HepG2 (cell line): ENCODE data around the gene CTSW. TPM values are rescaled to one million over a fixed set of nuclear protein-coding genes. Genes with fewer than 3 reads are reported as not detected.

Experiments used
- CREB3 ChIP-seq: sonication (generic); formaldehyde crosslinking; IDR thresholded peaks from 2 replicates; pipeline ENCODE4 v1.5.0; 2020; ENCODE audit warnings: missing genetic modification reagents
- FUBP1 ChIP-seq: sonication (generic); formaldehyde crosslinking; IDR thresholded peaks from 2 replicates; pipeline ENCODE4 v1.5.1; 2020; ENCODE audit warnings: missing genetic modification reagents, mild to moderate bottlenecking, borderline replicate concordance
- HHEX ChIP-seq: IDR thresholded peaks from 2 replicates; pipeline ENCODE4 v1.6.1; 2016; ENCODE audit warnings: control low read depth
- HNRNPLL ChIP-seq: fragments of 200-400 bp; formaldehyde crosslinking; IDR thresholded peaks from 2 replicates; pipeline ENCODE4 v1.6.1; 2017; ENCODE audit warnings: mild to moderate bottlenecking, low read depth, low read length; ENCODE audit not compliant: poor library complexity, severe bottlenecking
- KAT8 ChIP-seq: IDR thresholded peaks from 2 replicates; pipeline ENCODE4 v1.6.1; 2016; ENCODE audit warnings: missing genetic modification reagents, missing compliant biosample characterization
- KLF6 ChIP-seq: IDR thresholded peaks from 2 replicates; pipeline ENCODE4 v1.8.0; 2016; ENCODE audit warnings: missing biosample characterization, missing genetic modification reagents
- MEIS1 ChIP-seq: sonication (generic); formaldehyde crosslinking; IDR thresholded peaks from 2 replicates; pipeline ENCODE4 v1.9.0; 2021; ENCODE audit warnings: mild to moderate bottlenecking, missing genetic modification reagents, moderate library complexity, borderline replicate concordance
- NBN ChIP-seq: fragments of 450-650 bp; conservative IDR thresholded peaks from 2 replicates; pipeline ENCODE4 v1.6.1; 2017
- NFIC ChIP-seq: IDR thresholded peaks from 2 replicates; pipeline ENCODE4 v1.6.1; 2012; ENCODE audit warnings: mild to moderate bottlenecking, low read length, inconsistent platforms
- PRDM15 ChIP-seq: sonication (generic); formaldehyde crosslinking; IDR thresholded peaks from 2 replicates; pipeline ENCODE4 v1.4.0; 2020; ENCODE audit warnings: missing genetic modification reagents
- SATB2 ChIP-seq: sonication (generic); formaldehyde crosslinking; IDR thresholded peaks from 2 replicates; pipeline ENCODE4 v1.5.0; 2020; ENCODE audit warnings: missing genetic modification reagents
- ZGPAT ChIP-seq: IDR thresholded peaks from 2 replicates; pipeline ENCODE4 v1.6.1; 2016; ENCODE audit warnings: mild to moderate bottlenecking
- ZNF205 ChIP-seq: IDR thresholded peaks from 2 replicates; pipeline ENCODE4 v1.6.1; 2018; ENCODE audit warnings: missing biosample characterization, missing genetic modification reagents
- ZNF484 ChIP-seq: sonication (generic); formaldehyde crosslinking; IDR thresholded peaks from 2 replicates; pipeline ENCODE4 v1.5.1; 2020; ENCODE audit warnings: mild to moderate bottlenecking, low read depth, missing genetic modification reagents, borderline replicate concordance
- ZNF614 ChIP-seq: IDR thresholded peaks from 2 replicates; pipeline ENCODE4 v1.6.1; 2018; ENCODE audit warnings: missing biosample characterization, missing genetic modification reagents, inconsistent platforms, borderline replicate concordance
- ZNF746 ChIP-seq: sonication (generic); formaldehyde crosslinking; IDR thresholded peaks from 2 replicates; pipeline ENCODE4 v1.8.0; 2022; ENCODE audit warnings: mild to moderate bottlenecking, missing genetic modification reagents
- ZSCAN21 ChIP-seq: sonication (generic); formaldehyde crosslinking; IDR thresholded peaks from 2 replicates; pipeline ENCODE4 v1.8.0; 2022; ENCODE audit warnings: mild to moderate bottlenecking, missing genetic modification reagents, moderate library complexity, borderline replicate concordance
- ZSCAN30 ChIP-seq: sonication (generic); formaldehyde crosslinking; IDR thresholded peaks from 2 replicates; pipeline ENCODE4 v1.5.0; 2020; ENCODE audit warnings: mild to moderate bottlenecking, missing genetic modification reagents
- polyA plus RNA-seq, 8 experiments: library from polyadenylated mRNA; depleted of rRNA in 3 of 8; stranded (reverse) in 7 of 8; unstranded in 1 of 8; fragments of >200 nt; fragmentation: Illumina TruSeq in 4 of 8; extraction: Trizol in 4 of 8; gene quantifications; 2 replicates each; pipeline versions ENCODE4 v1.2.1 to v1.2.3, GENCODE V29; 2011 to 2016; ENCODE audit warnings: low read depth in 4 of 8, missing spikeins in 1 of 8, mixed read lengths in 1 of 8; ENCODE audit not compliant: insufficient read depth in 1 of 8
- total RNA-seq, 5 experiments: library from RNA; depleted of rRNA; stranded (reverse); fragments of >200 nt; fragmentation: Illumina TruSeq; extraction: Trizol; gene quantifications; 2 replicates each; pipeline ENCODE4 v1.2.3, GENCODE V29; 2016; ENCODE audit warnings: low read depth in 1 of 5

The CTSW gene
- total and polyA plus RNA-seq, 2 of the 13 experiments (the other 11 are each of a cell fraction or from before 2014, with no cell fraction given), result 0.09 TPM; not detected in 1

- peak; percentile 67; the same call in 1 of the 2 replicates for TF ChIP-seq ZGPAT (CRISPR knock-in tag)
- TF ChIP-seq ZSCAN30 (CRISPR knock-in tag), result peak; percentile 41; the same call in 1 of the 2 replicates
- no peak for TF ChIP-seq FUBP1 (CRISPR knock-in tag)
- peak; percentile 63; the same call in 1 of the 2 replicates for TF ChIP-seq ZSCAN21 (CRISPR knock-in tag)
- TF ChIP-seq ZNF484 (CRISPR knock-in tag), result no peak
- no peak for TF ChIP-seq CREB3 (CRISPR knock-in tag)
- TF ChIP-seq KAT8, result peak; percentile 63; the same call in 1 of the 2 replicates
- TF ChIP-seq PRDM15 (CRISPR knock-in tag), result no peak
- no peak for TF ChIP-seq MEIS1
- TF ChIP-seq NFIC, result no peak
- no peak for TF ChIP-seq HHEX (CRISPR knock-in tag)
- TF ChIP-seq ZNF205, result peak; percentile 52; the same call in 1 of the 2 replicates
- TF ChIP-seq NBN, result no peak
- no peak for TF ChIP-seq SATB2 (CRISPR knock-in tag)
- TF ChIP-seq HNRNPLL, result peak; percentile 35
- TF ChIP-seq ZNF746 (CRISPR knock-in tag), result peak; percentile 74; the same call in 1 of the 2 replicates
- TF ChIP-seq KLF6 (CRISPR knock-in tag), result peak; percentile 77; the same call in 1 of the 2 replicates
- peak; percentile 95; the same call in 1 of the 2 replicates for TF ChIP-seq ZNF614 (CRISPR knock-in tag)
Observed at GRCh38 chr11:65919141-65919572, 39.5 kb downstream of the CTSW start, which contains the start of gene DRAP1 (continued).
